Fibroblast of lung (primary cell): ENCODE measurements around the gene SHANK1.

Source experiments
- EZH2 ChIP-seq: IDR thresholded peaks from 2 replicates; pipeline ENCODE4 v1.5.1; 2012; ENCODE audit warnings: low read length, control low read depth, mild to moderate bottlenecking; ENCODE audit errors: missing control alignments
- TF ChIP-seq, protein P1 (sequence below), 2 donors: IDR thresholded peaks in 1 of 2; conservative IDR thresholded peaks in 1 of 2; 1 replicate in 1 of 2; 2 replicates in 1 of 2; pipeline ENCODE4 v1.5.1; 2011 to 2012; ENCODE audit warnings: low read length in 2 of 2, control low read depth in 1 of 2, inconsistent platforms in 1 of 2, low read depth in 1 of 2, mild to moderate bottlenecking in 1 of 2

DNA sequence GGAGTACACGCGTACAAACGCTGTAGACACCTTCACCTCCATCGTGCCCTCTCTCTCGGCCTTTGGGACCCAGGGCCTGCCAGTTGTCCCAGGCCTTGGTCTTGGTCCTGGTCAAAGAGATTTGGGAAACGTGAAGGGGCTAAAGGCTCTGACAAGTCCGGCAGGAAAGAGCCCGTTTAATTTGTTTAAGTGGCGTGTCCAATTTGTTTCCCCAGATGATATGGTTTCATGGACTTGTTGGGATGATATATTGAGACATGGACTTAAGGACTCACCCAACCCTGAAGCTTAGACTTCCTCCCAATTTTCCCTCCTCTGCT, 6.3 kb upstream of the SHANK1 start:
- TF ChIP-seq, protein P1, sequence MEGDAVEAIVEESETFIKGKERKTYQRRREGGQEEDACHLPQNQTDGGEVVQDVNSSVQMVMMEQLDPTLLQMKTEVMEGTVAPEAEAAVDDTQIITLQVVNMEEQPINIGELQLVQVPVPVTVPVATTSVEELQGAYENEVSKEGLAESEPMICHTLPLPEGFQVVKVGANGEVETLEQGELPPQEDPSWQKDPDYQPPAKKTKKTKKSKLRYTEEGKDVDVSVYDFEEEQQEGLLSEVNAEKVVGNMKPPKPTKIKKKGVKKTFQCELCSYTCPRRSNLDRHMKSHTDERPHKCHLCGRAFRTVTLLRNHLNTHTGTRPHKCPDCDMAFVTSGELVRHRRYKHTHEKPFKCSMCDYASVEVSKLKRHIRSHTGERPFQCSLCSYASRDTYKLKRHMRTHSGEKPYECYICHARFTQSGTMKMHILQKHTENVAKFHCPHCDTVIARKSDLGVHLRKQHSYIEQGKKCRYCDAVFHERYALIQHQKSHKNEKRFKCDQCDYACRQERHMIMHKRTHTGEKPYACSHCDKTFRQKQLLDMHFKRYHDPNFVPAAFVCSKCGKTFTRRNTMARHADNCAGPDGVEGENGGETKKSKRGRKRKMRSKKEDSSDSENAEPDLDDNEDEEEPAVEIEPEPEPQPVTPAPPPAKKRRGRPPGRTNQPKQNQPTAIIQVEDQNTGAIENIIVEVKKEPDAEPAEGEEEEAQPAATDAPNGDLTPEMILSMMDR (conservative IDR thresholded peaks at IDR 0.05 in 1 of 2, IDR thresholded peaks at IDR 0.05 in 1 of 2; ENCODE audit: low read depth in 1 of 2, low read length in 2 of 2) = no peak
- no peak for TF ChIP-seq EZH2
